Measurements from ENCODE around the gene CLPSL1.

Gene CLPSL1

DNA sequence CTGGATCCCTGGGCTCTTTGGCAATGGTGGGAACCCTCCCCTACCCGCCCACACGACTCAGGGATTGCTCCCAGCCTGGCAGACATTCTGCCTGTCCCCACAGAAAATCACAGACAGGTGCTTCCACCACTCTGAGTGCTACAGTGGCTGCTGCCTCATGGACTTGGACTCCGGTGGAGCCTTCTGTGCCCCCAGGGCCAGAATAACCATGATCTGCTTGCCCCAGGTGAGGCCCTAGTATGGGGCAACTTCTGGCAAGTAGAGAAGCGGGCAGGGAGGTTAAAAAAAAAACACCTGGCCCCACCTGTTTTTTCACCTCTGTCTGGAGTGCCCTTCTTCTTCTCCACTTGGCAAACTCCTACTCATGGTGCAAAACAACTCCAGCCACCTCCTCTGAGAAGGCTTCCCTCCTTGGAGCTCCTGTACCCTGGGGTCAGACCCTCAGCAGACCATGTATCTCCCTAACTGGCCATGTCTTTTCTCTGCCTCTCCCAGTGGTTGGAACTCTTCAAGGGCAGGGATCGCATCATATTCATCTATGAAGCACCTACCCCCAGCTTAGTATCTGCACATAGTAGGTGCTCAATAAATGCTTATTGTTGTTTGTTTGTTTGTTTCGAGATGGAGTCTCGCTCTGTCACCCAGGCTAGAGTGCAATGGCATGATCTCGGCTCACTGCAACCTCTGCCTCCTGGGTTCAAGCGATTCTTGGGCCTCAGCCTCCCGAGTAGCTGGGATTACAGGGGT, 3.3 kb upstream of the CLPSL1 start:
- no peaks in the 10 kb centered on the region for H3K36me3 ChIP-seq (ENCODE audit: insufficient read depth, insufficient read length, low read length)
- no peak for TF ChIP-seq SUZ12 (IDR thresholded peaks at IDR 0.05; ENCODE audit: extremely low read depth, insufficient read depth, insufficient read length)
- no peak for TF ChIP-seq YY1 (IDR thresholded peaks at IDR 0.05; ENCODE audit: insufficient read depth, insufficient read length)
- no peak for TF ChIP-seq ZNF274 (IDR thresholded peaks at IDR 0.05; ENCODE audit: low read depth, low read length)
- peaks cover 3% of the 10 kb centered on the region for H3K27me3 ChIP-seq (ENCODE audit: insufficient read depth, insufficient read length)
- H3K9ac ChIP-seq (ENCODE audit: insufficient read length, low read depth) = peak overlapping the region; percentile 42
- DNase-seq (ENCODE audit: low read depth, low spot score) = no peak
- H3K4me3 ChIP-seq (ENCODE audit: insufficient read length, low read depth) = no peak overlapping the region
- H3K4me1 ChIP-seq (ENCODE audit: insufficient read depth, insufficient read length) = no peaks in the 10 kb centered on the region
- no peaks in the 10 kb centered on the region for H3K9me3 ChIP-seq (ENCODE audit: insufficient read depth, low read length)

DNA sequence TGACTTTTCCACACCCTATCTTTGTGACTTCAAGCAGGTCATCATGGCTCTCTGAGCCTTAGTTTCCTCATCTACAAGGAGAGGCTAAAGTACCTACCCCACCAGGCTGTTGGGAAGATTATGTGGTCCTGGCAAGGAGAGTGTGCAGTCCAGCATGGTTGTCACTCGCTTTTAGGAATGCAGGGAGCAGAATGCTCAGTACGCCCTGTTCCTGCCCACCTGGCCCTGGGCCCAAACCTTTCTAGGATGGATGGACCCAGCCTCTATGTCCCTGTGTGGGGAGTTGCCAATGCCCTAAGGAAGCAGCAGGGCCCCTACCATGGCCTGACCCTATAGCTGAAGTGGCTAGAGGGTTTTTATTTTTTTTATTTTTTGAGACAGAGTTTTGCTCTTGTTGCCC, 2.4 kb upstream of the CLPSL1 start:
- Histone ChIP-seq H3K27me3 (ENCODE audit: insufficient read depth, insufficient read length) (peaks cover 3% of the 10 kb centered on the region), H3K9ac (ENCODE audit: insufficient read length, low read depth) (no peak overlapping the region), H3K36me3 (ENCODE audit: insufficient read depth, insufficient read length, low read length) (no peaks in the 10 kb centered on the region), H3K4me1 (ENCODE audit: insufficient read depth, insufficient read length) (no peaks in the 10 kb centered on the region), H3K9me3 (ENCODE audit: insufficient read depth, low read length) (no peaks in the 10 kb centered on the region), H3K4me3 (ENCODE audit: insufficient read length, low read depth) (no peak overlapping the region)
- TF ChIP-seq YY1 (IDR thresholded peaks at IDR 0.05; ENCODE audit: insufficient read depth, insufficient read length) (no peak), ZNF274 (IDR thresholded peaks at IDR 0.05; ENCODE audit: low read depth, low read length) (no peak), SUZ12 (IDR thresholded peaks at IDR 0.05; ENCODE audit: extremely low read depth, insufficient read depth, insufficient read length) (no peak)
- DNase-seq (ENCODE audit: low read depth, low spot score) = no peak

DNA sequence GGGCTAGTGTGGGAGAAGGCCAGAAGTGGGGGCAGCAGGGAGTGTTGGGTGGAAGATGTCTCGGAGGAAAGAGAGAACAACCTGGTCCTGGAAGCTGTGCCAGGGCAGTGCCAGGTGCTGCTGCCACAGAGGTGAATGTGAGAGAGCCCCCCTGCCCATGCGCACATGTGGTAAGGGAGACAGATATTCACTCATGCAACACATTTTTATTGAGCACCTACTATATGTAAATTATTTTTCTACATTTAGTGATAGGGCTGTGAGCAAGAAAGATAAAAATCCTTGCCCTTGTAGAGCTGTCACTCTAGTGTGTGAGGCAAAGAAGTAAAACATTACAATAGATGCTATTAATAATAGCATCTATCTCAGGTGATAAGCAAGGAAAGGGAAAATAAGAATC, 471 bp downstream of the CLPSL1 start:
- H3K4me1 ChIP-seq (ENCODE audit: insufficient read depth, insufficient read length) = no peaks in the 10 kb centered on the region
- TF ChIP-seq YY1 (IDR thresholded peaks at IDR 0.05; ENCODE audit: insufficient read depth, insufficient read length) (no peak), ZNF274 (IDR thresholded peaks at IDR 0.05; ENCODE audit: low read depth, low read length) (no peak), SUZ12 (IDR thresholded peaks at IDR 0.05; ENCODE audit: extremely low read depth, insufficient read depth, insufficient read length) (no peak)
- no peak for DNase-seq (ENCODE audit: low read depth, low spot score)
- H3K36me3 ChIP-seq (ENCODE audit: insufficient read depth, insufficient read length, low read length) = no peaks in the 10 kb centered on the region
- peaks cover 3% of the 10 kb centered on the region for H3K27me3 ChIP-seq (ENCODE audit: insufficient read depth, insufficient read length)
- no peak overlapping the region for H3K4me3 ChIP-seq (ENCODE audit: insufficient read length, low read depth)
- no peak overlapping the region for H3K9ac ChIP-seq (ENCODE audit: insufficient read length, low read depth)
- H3K9me3 ChIP-seq (ENCODE audit: insufficient read depth, low read length) = no peaks in the 10 kb centered on the region

DNA sequence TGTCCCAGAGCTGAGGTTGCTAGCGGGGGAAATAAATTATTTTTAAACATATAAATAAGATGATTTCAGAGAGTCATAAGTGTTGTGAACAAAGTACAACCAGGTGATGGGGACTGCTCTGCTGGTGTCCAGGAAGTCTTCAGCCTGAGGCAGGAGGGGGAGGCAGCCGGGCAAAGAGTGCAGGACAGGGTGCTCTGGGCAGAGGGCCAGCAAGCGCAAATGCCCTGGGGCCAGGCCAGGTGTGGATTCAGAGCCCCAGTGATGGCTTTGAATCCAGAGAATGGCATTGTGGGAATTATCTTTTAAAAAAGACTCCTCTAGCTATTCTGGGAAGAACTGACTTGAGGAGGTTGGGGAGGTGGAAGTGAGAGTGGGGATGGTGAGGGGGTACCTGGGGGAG, 1.6 kb downstream of the CLPSL1 start:
- H3K4me1 ChIP-seq (ENCODE audit: insufficient read depth, insufficient read length) = no peaks in the 10 kb centered on the region
- no peaks in the 10 kb centered on the region for H3K36me3 ChIP-seq (ENCODE audit: insufficient read depth, insufficient read length, low read length)
- no peak for DNase-seq (ENCODE audit: low read depth, low spot score)
- no peak overlapping the region for H3K9ac ChIP-seq (ENCODE audit: insufficient read length, low read depth)
- H3K9me3 ChIP-seq (ENCODE audit: insufficient read depth, low read length) = no peaks in the 10 kb centered on the region
- H3K4me3 ChIP-seq (ENCODE audit: insufficient read length, low read depth) = no peak overlapping the region
- peaks cover under 1% of the 10 kb centered on the region for H3K27me3 ChIP-seq (ENCODE audit: insufficient read depth, insufficient read length)
- TF ChIP-seq ZNF274 (IDR thresholded peaks at IDR 0.05; ENCODE audit: low read depth, low read length) (no peak), YY1 (IDR thresholded peaks at IDR 0.05; ENCODE audit: insufficient read depth, insufficient read length) (no peak), SUZ12 (IDR thresholded peaks at IDR 0.05; ENCODE audit: extremely low read depth, insufficient read depth, insufficient read length) (no peak)

DNA sequence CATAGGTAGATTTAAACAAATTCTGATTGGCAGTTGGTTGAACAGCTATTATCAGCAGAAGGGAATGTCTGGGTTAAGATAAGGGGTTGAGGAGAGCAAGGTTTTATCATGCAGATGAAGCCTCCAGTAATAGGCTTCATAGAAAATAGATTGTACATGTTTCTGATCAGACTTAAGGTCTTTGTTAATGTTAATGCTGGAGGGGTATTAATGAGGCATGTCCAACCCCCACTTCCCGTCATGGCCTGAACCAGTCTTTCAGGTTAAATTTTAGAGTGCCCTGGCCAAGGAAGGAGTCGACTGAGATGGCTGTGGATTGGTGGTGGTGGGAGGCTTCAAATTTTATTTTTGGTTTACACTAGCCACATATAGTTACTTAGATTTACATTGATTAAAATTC, 3.4 kb downstream of the CLPSL1 start:
- Histone ChIP-seq H3K27me3 (ENCODE audit: insufficient read depth, insufficient read length) (no peaks in the 10 kb centered on the region), H3K4me3 (ENCODE audit: insufficient read length, low read depth) (no peak overlapping the region), H3K36me3 (ENCODE audit: insufficient read depth, insufficient read length, low read length) (no peaks in the 10 kb centered on the region), H3K4me1 (ENCODE audit: insufficient read depth, insufficient read length) (no peaks in the 10 kb centered on the region), H3K9me3 (ENCODE audit: insufficient read depth, low read length) (no peaks in the 10 kb centered on the region), H3K9ac (ENCODE audit: insufficient read length, low read depth) (no peak overlapping the region)
- TF ChIP-seq SUZ12 (IDR thresholded peaks at IDR 0.05; ENCODE audit: extremely low read depth, insufficient read depth, insufficient read length) = no peak
- no peak for TF ChIP-seq YY1 (IDR thresholded peaks at IDR 0.05; ENCODE audit: insufficient read depth, insufficient read length)
- TF ChIP-seq ZNF274 (IDR thresholded peaks at IDR 0.05; ENCODE audit: low read depth, low read length) = no peak
- no peak for DNase-seq (ENCODE audit: low read depth, low spot score)

DNA sequence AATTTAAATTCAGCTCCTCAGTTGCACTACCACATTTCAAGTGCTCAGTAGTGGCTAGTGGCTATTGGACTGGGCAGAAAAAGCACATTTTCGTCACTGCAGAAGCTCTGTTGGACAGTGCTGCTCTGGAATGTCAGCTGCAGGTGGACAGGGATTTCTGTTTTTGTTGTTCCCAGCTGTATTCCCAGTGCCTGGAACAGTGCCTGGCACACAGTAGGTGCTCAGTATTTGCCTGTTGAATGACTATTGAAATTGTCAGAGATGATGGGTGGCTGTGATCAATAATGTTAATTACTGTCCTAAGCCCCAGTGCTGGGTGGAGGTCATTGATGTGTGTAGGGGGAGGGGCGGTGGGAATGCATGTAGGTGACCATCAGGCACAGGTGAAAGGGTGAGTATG, 5.5 kb downstream of the CLPSL1 start:
- DNase-seq (ENCODE audit: low read depth, low spot score) = no peak
- H3K9me3 ChIP-seq (ENCODE audit: insufficient read depth, low read length) = no peaks in the 10 kb centered on the region
- H3K4me3 ChIP-seq (ENCODE audit: insufficient read length, low read depth) = no peak overlapping the region
- no peaks in the 10 kb centered on the region for H3K27me3 ChIP-seq (ENCODE audit: insufficient read depth, insufficient read length)
- H3K4me1 ChIP-seq (ENCODE audit: insufficient read depth, insufficient read length) = no peaks in the 10 kb centered on the region
- H3K36me3 ChIP-seq (ENCODE audit: insufficient read depth, insufficient read length, low read length) = no peaks in the 10 kb centered on the region
- no peak for TF ChIP-seq ZNF274 (IDR thresholded peaks at IDR 0.05; ENCODE audit: low read depth, low read length)
- no peak for TF ChIP-seq YY1 (IDR thresholded peaks at IDR 0.05; ENCODE audit: insufficient read depth, insufficient read length)
- no peak for TF ChIP-seq SUZ12 (IDR thresholded peaks at IDR 0.05; ENCODE audit: extremely low read depth, insufficient read depth, insufficient read length)
- H3K9ac ChIP-seq (ENCODE audit: insufficient read length, low read depth) = no peak overlapping the region

DNA sequence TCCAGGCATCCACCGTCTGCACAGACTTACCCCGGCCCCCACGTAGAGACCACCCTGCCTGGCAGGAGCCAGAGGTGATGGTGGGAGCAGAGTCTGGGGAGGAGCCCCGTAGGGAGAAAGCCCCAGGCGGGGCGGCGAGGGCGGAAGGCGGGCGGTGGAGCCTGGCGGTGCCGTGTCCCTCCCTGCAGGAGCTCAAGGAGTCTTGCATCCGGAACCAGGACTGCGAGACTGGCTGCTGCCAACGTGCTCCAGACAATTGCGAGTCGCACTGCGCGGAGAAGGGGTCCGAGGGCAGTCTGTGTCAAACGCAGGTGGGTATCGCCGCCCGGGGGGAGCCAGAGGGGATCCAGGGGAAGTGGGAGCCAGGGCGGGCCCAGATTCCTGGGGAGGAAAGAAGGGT, 6.0 kb downstream of the CLPSL1 start:
- Histone ChIP-seq H3K4me3 (ENCODE audit: insufficient read length, low read depth) (no peak overlapping the region), H3K4me1 (ENCODE audit: insufficient read depth, insufficient read length) (no peaks in the 10 kb centered on the region), H3K9me3 (ENCODE audit: insufficient read depth, low read length) (no peaks in the 10 kb centered on the region), H3K36me3 (ENCODE audit: insufficient read depth, insufficient read length, low read length) (no peaks in the 10 kb centered on the region), H3K9ac (ENCODE audit: insufficient read length, low read depth) (no peak overlapping the region), H3K27me3 (ENCODE audit: insufficient read depth, insufficient read length) (no peaks in the 10 kb centered on the region)
- TF ChIP-seq ZNF274 (IDR thresholded peaks at IDR 0.05; ENCODE audit: low read depth, low read length) (no peak), YY1 (IDR thresholded peaks at IDR 0.05; ENCODE audit: insufficient read depth, insufficient read length) (no peak), SUZ12 (IDR thresholded peaks at IDR 0.05; ENCODE audit: extremely low read depth, insufficient read depth, insufficient read length) (no peak)
- no peak for DNase-seq (ENCODE audit: low read depth, low spot score)

Measured in NT2/D1 (cell line).